WTC11 (cell line): ENCODE results near the gene CAPZB.

Experiments used
- CREB1 ChIP-seq: sonication (generic); formaldehyde crosslinking; IDR thresholded peaks from 2 replicates; pipeline ENCODE4 v1.8.0; 2023; ENCODE audit warnings: mild to moderate bottlenecking, missing genetic modification reagents
- E2F4 ChIP-seq: sonication (generic); formaldehyde crosslinking; IDR thresholded peaks from 2 replicates; pipeline ENCODE4 v1.8.1; 2022; ENCODE audit warnings: low read depth, mild to moderate bottlenecking, moderate library complexity, missing genetic modification reagents, borderline replicate concordance
- ELF4 ChIP-seq: sonication (generic); formaldehyde crosslinking; IDR thresholded peaks from 2 replicates; pipeline ENCODE4 v1.8.1; 2022; ENCODE audit warnings: low read depth, mild to moderate bottlenecking, moderate library complexity, missing genetic modification reagents
- JUN ChIP-seq: sonication (generic); formaldehyde crosslinking; IDR thresholded peaks from 2 replicates; pipeline ENCODE4 v1.8.0; 2023; ENCODE audit warnings: mild to moderate bottlenecking, missing genetic modification reagents
- KAT7 ChIP-seq: sonication (generic); formaldehyde crosslinking; IDR thresholded peaks from 2 replicates; pipeline ENCODE4 v1.8.1; 2023; ENCODE audit warnings: missing genetic modification reagents, mild to moderate bottlenecking, borderline replicate concordance
- NR1H2 ChIP-seq: sonication (generic); formaldehyde crosslinking; IDR thresholded peaks from 2 replicates; pipeline ENCODE4 v1.9.0; 2021; ENCODE audit warnings: mild to moderate bottlenecking, moderate library complexity, missing genetic modification reagents
- PREB ChIP-seq: sonication (generic); formaldehyde crosslinking; IDR thresholded peaks from 2 replicates; pipeline ENCODE4 v1.8.1; 2022; ENCODE audit warnings: mild to moderate bottlenecking, missing genetic modification reagents, moderate library complexity, borderline replicate concordance
- SP1 ChIP-seq: sonication (generic); formaldehyde crosslinking; conservative IDR thresholded peaks from 2 replicates; pipeline ENCODE4 v1.8.1; 2022; ENCODE audit warnings: missing genetic modification reagents
- TEAD4 ChIP-seq: sonication (generic); formaldehyde crosslinking; IDR thresholded peaks from 2 replicates; pipeline ENCODE4 v1.8.0; 2022; ENCODE audit warnings: mild to moderate bottlenecking, missing genetic modification reagents
- ZNF121 ChIP-seq: sonication (generic); formaldehyde crosslinking; IDR thresholded peaks from 2 replicates; pipeline ENCODE4 v1.8.0; 2023; ENCODE audit warnings: missing genetic modification reagents
- ZNF138 ChIP-seq: sonication (generic); formaldehyde crosslinking; conservative IDR thresholded peaks from 2 replicates; pipeline ENCODE4 v1.8.1; 2022; ENCODE audit warnings: mild to moderate bottlenecking, moderate library complexity, missing genetic modification reagents
- TF ChIP-seq, protein P1 (sequence below): fragments of 200-600 bp; IDR thresholded peaks from 2 replicates; pipeline ENCODE4 v1.8.0; 2022; ENCODE audit warnings: antibody characterized with exemption

GRCh38 chr1:19329188-19329587, 156.2 kb downstream of the CAPZB start:
- no peak for TF ChIP-seq TEAD4 (CRISPR knock-in tag)
- TF ChIP-seq, protein P1, sequence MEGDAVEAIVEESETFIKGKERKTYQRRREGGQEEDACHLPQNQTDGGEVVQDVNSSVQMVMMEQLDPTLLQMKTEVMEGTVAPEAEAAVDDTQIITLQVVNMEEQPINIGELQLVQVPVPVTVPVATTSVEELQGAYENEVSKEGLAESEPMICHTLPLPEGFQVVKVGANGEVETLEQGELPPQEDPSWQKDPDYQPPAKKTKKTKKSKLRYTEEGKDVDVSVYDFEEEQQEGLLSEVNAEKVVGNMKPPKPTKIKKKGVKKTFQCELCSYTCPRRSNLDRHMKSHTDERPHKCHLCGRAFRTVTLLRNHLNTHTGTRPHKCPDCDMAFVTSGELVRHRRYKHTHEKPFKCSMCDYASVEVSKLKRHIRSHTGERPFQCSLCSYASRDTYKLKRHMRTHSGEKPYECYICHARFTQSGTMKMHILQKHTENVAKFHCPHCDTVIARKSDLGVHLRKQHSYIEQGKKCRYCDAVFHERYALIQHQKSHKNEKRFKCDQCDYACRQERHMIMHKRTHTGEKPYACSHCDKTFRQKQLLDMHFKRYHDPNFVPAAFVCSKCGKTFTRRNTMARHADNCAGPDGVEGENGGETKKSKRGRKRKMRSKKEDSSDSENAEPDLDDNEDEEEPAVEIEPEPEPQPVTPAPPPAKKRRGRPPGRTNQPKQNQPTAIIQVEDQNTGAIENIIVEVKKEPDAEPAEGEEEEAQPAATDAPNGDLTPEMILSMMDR = no peak
- no peak for TF ChIP-seq CREB1 (CRISPR knock-in tag)
- TF ChIP-seq SP1 (CRISPR knock-in tag) = no peak
- no peak for TF ChIP-seq ELF4 (CRISPR knock-in tag)
- no peak for TF ChIP-seq JUN
- no peak for TF ChIP-seq KAT7 (CRISPR knock-in tag)
- TF ChIP-seq PREB (CRISPR knock-in tag) = no peak
- no peak for TF ChIP-seq NR1H2 (CRISPR knock-in tag)
- no peak for TF ChIP-seq ZNF121 (CRISPR knock-in tag)
- TF ChIP-seq E2F4 (CRISPR knock-in tag) = no peak
- no peak for TF ChIP-seq ZNF138 (CRISPR knock-in tag)
